H1 (cell line): ENCODE data around the gene ATP8B3. TPM values are rescaled to one million over a fixed set of nuclear protein-coding genes. Genes with fewer than 3 reads are reported as not detected.
A peak's percentile ranks its signal among the peaks of the same experiment; 100 is the strongest.

Experiments
- CTCF ChIA-PET: fragments of 300-600 bp; sonication (Branson Sonifier 250); formaldehyde crosslinking; loops from one replicate; lab custom pipeline; 2021; ENCODE audit not compliant: partially characterized antibody; lab: Charles Lee
- POLR2A ChIA-PET: fragments of 300-600 bp; sonication (Branson Sonifier 250); formaldehyde crosslinking; loops from one replicate; lab custom pipeline; 2021; ENCODE audit warnings: inconsistent platforms; ENCODE audit not compliant: partially characterized antibody; lab: Charles Lee
- DNase-seq, 2 experiments: peaks; one replicate each; pipeline versions ENCODE4 v3.0.0 to v3.0.0-alpha.2; 2010 to 2022; ENCODE audit warnings: low spot score in 2 of 2, low read depth in 1 of 2, mixed read lengths in 1 of 2
- FAIRE-seq: peaks from 2 replicates; lab custom pipeline; 2011; peaks lifted over from hg19 to GRCh38; lab: Jason Lieb, UNC
- H2AFZ ChIP-seq: 2 replicates; pipeline ENCODE4 v1.8.1; 2012; ENCODE audit warnings: low read length, inconsistent platforms
- H2AK5ac ChIP-seq: 2 replicates; pipeline ENCODE4 v1.6.1; 2013; ENCODE audit warnings: low read depth, low read length
- H2BK120ac ChIP-seq: replicated peaks from 2 replicates; pipeline ENCODE3; 2013; ENCODE audit warnings: low read depth, low read length, inconsistent platforms
- H2BK12ac ChIP-seq: 2 replicates; pipeline ENCODE4 v1.6.1; 2013; ENCODE audit warnings: low read depth, low read length
- H2BK15ac ChIP-seq: 2 replicates; pipeline ENCODE4 v1.6.1; 2013; ENCODE audit warnings: low read length
- H2BK20ac ChIP-seq: 2 replicates; pipeline ENCODE4 v1.6.1; 2013; ENCODE audit warnings: low read length
- H2BK5ac ChIP-seq: 2 replicates; pipeline ENCODE4 v1.6.1; 2013; ENCODE audit warnings: low read depth, low read length
- H3K14ac ChIP-seq: 2 replicates; pipeline ENCODE4 v1.6.1; 2013; ENCODE audit warnings: inconsistent platforms; ENCODE audit not compliant: insufficient read length
- H3K18ac ChIP-seq: 2 replicates; pipeline ENCODE4 v1.6.1; 2013; ENCODE audit warnings: low read length; ENCODE audit errors: extremely low read depth
- H3K23ac ChIP-seq: 2 replicates; pipeline ENCODE4 v1.6.1; 2013; ENCODE audit warnings: inconsistent platforms; ENCODE audit not compliant: insufficient read length
- H3K23me2 ChIP-seq: 2 replicates; pipeline ENCODE4 v1.6.1; 2013; ENCODE audit warnings: low read depth, low read length
- H3K27ac ChIP-seq: 2 replicates; pipeline ENCODE4 v1.6.1; 2011; ENCODE audit warnings: low read depth, low read length, inconsistent platforms
- H3K27me3 ChIP-seq, 4 experiments: replicated peaks in 1 of 4; 1 replicate in 1 of 4; 2 replicates in 3 of 4; pipeline versions ENCODE4 v1.6.1 to v1.8.1; 2011 to 2013; ENCODE audit warnings: low read length in 3 of 4, mild to moderate bottlenecking in 3 of 4, inconsistent platforms in 2 of 4, mixed read lengths in 2 of 4, moderate library complexity in 1 of 4; ENCODE audit not compliant: control insufficient read depth in 3 of 4, insufficient read depth in 3 of 4; ENCODE audit errors: extremely low read depth in 1 of 4
- H3K36me3 ChIP-seq, 4 experiments: 2 replicates each; pipeline versions ENCODE4 v1.6.1 to v1.8.1; 2011 to 2013; ENCODE audit warnings: mild to moderate bottlenecking in 4 of 4, low read length in 3 of 4, moderate library complexity in 2 of 4, control low read depth in 1 of 4, inconsistent platforms in 1 of 4; ENCODE audit not compliant: insufficient read depth in 4 of 4, control insufficient read depth in 2 of 4
- H3K4ac ChIP-seq: replicated peaks from 2 replicates; pipeline ENCODE3; 2013; ENCODE audit warnings: low read length, low read depth, mixed read lengths, inconsistent platforms; ENCODE audit not compliant: insufficient read length
- H3K4me1 ChIP-seq, 4 experiments: replicated peaks in 1 of 4; 1 replicate in 1 of 4; 2 replicates in 3 of 4; pipeline versions ENCODE4 v1.6.1 to v1.8.1; 2011 to 2013; ENCODE audit warnings: low read length in 3 of 4, inconsistent platforms in 2 of 4, mixed read lengths in 1 of 4; ENCODE audit not compliant: insufficient read depth in 4 of 4, control insufficient read depth in 3 of 4
- H3K4me2 ChIP-seq, 2 experiments: 2 replicates each; pipeline versions ENCODE4 v1.6.1 to v1.8.1; 2011 to 2013; ENCODE audit warnings: low read depth in 2 of 2, low read length in 2 of 2, control low read depth in 1 of 2, inconsistent platforms in 1 of 2, mild to moderate bottlenecking in 1 of 2; ENCODE audit not compliant: insufficient read depth in 1 of 2
- H3K4me3 ChIP-seq, 4 experiments: fragments of 200-600, 300-600 bp in 1 of 4; sonication (generic), shearing (Covaris generic), sonication (Bioruptor Twin) in 1 of 4; 2 replicates each; pipeline versions ENCODE4 v1.5.1 to v1.8.1; 2011 to 2016; ENCODE audit warnings: low read length in 4 of 4, low read depth in 3 of 4, control low read depth in 2 of 4, inconsistent platforms in 2 of 4, mild to moderate bottlenecking in 2 of 4, mixed read lengths in 1 of 4, moderate library complexity in 1 of 4; ENCODE audit not compliant: insufficient read depth in 2 of 4; ENCODE audit errors: extremely low read depth in 1 of 4
- H3K56ac ChIP-seq: replicated peaks from 2 replicates; pipeline ENCODE3; 2013; ENCODE audit warnings: low read depth, mild to moderate bottlenecking, mixed read lengths, low read length, inconsistent platforms; ENCODE audit not compliant: insufficient read length
- H3K79me1 ChIP-seq: 2 replicates; pipeline ENCODE4 v1.6.1; 2013; ENCODE audit warnings: low read depth, low read length, control low read depth
- H3K79me2 ChIP-seq, 2 experiments: 2 replicates each; pipeline versions ENCODE4 v1.6.1 to v1.8.1; 2012 to 2013; ENCODE audit warnings: low read length in 2 of 2, mild to moderate bottlenecking in 2 of 2, inconsistent platforms in 1 of 2; ENCODE audit not compliant: insufficient read depth in 2 of 2, control insufficient read depth in 1 of 2
- H3K9ac ChIP-seq, 4 experiments: replicated peaks in 1 of 4; 1 replicate in 1 of 4; 2 replicates in 3 of 4; pipeline versions ENCODE4 v1.6.1 to v1.8.1; 2011 to 2013; ENCODE audit warnings: low read depth in 3 of 4, low read length in 3 of 4, control low read depth in 2 of 4, mild to moderate bottlenecking in 2 of 4, moderate library complexity in 2 of 4, inconsistent platforms in 1 of 4; ENCODE audit errors: extremely low read depth in 1 of 4
- H3K9me3 ChIP-seq, 2 experiments: 2 replicates each; pipeline versions ENCODE4 v1.6.1 to v1.8.1; 2012 to 2013; ENCODE audit warnings: mild to moderate bottlenecking in 2 of 2, moderate library complexity in 2 of 2, control low read depth in 1 of 2, inconsistent platforms in 1 of 2, low read depth in 1 of 2, low read length in 1 of 2, mixed read lengths in 1 of 2; ENCODE audit not compliant: insufficient read depth in 2 of 2
- H4K20me1 ChIP-seq, 2 experiments: replicated peaks in 1 of 2; 2 replicates each; pipeline versions ENCODE3 to v1.8.1; 2011 to 2013; ENCODE audit warnings: inconsistent platforms in 2 of 2, low read length in 2 of 2, mild to moderate bottlenecking in 1 of 2; ENCODE audit not compliant: insufficient read depth in 2 of 2, control insufficient read depth in 1 of 2
- H4K5ac ChIP-seq: 2 replicates; pipeline ENCODE4 v1.6.1; 2013; ENCODE audit warnings: low read length, low read depth, mixed read lengths, inconsistent platforms; ENCODE audit not compliant: insufficient read length
- H4K8ac ChIP-seq: 2 replicates; pipeline ENCODE4 v1.8.0; 2013; ENCODE audit warnings: mild to moderate bottlenecking, moderate library complexity, low read length, inconsistent platforms; ENCODE audit not compliant: insufficient read depth; ENCODE audit errors: extremely low read depth
- H4K91ac ChIP-seq: replicated peaks from 2 replicates; pipeline ENCODE3; 2013; ENCODE audit warnings: low read length, mixed read lengths, inconsistent platforms; ENCODE audit not compliant: insufficient read length
- RAD21 ChIP-seq, 2 experiments: IDR thresholded peaks in 1 of 2; conservative IDR thresholded peaks in 1 of 2; 2 replicates each; pipeline ENCODE4 v1.6.1; 2011; ENCODE audit warnings: low read depth in 2 of 2, low read length in 2 of 2, improper control_type of control experiment in 1 of 2, inconsistent platforms in 1 of 2, mild to moderate bottlenecking in 1 of 2, moderate library complexity in 1 of 2
- SUZ12 ChIP-seq: fragments of 200-600 bp; sonication (generic); IDR thresholded peaks from 2 replicates; pipeline ENCODE4 v1.6.1; 2012; ENCODE audit warnings: mild to moderate bottlenecking, inconsistent platforms, low read length, moderate library complexity, mixed read lengths
- WGBS, 2 experiments: shearing (Covaris generic) in 1 of 2; methylation state at CpG; one replicate each; pipeline versions ENCODE4 v1.1.6 to v1.1.7; 2013 to 2015; ENCODE audit warnings: low lambda C conversion rate in 2 of 2, mixed read lengths in 2 of 2, inconsistent platforms in 1 of 2, low coverage in 1 of 2, missing lambda C conversion rate in 1 of 2; ENCODE audit not compliant: insufficient replicate concordance in 2 of 2, insufficient coverage in 1 of 2, insufficient read length in 1 of 2; ENCODE audit errors: extremely low coverage in 1 of 2, missing lambda C conversion rate in 1 of 2; 5-methylcytosine and 5-hydroxymethylcytosine counted together
- polyA plus RNA-seq, 7 experiments: library from polyadenylated mRNA; depleted of rRNA in 3 of 7; stranded (reverse) in 5 of 7; unstranded in 2 of 7; fragments of >200 nt in 5 of 7; fragments of 200-250 nt in 2 of 7; gene quantifications; 1 replicate in 5 of 7; 2 replicates in 1 of 7; 4 replicates in 1 of 7; pipeline versions ENCODE4 v1.2.1 to v1.2.3, GENCODE V29; 2011 to 2013; ENCODE audit warnings: missing spikeins in 2 of 7, mixed read lengths in 2 of 7
- total RNA-seq: library from RNA; stranded (reverse); fragmentation: NEBNext Ultra II Directional; extraction: Animal tissue kit (Norgen Biotek cat#: 25700); gene quantifications from 2 replicates; pipeline ENCODE4 v1.2.1, GENCODE V29; 2021

ATP8B3 gene
- total and polyA plus RNA-seq, 2 of the 8 experiments (the other 6 are each of a cell fraction or from before 2014, with no cell fraction given): 4.1 to 9.3 TPM

DNA sequence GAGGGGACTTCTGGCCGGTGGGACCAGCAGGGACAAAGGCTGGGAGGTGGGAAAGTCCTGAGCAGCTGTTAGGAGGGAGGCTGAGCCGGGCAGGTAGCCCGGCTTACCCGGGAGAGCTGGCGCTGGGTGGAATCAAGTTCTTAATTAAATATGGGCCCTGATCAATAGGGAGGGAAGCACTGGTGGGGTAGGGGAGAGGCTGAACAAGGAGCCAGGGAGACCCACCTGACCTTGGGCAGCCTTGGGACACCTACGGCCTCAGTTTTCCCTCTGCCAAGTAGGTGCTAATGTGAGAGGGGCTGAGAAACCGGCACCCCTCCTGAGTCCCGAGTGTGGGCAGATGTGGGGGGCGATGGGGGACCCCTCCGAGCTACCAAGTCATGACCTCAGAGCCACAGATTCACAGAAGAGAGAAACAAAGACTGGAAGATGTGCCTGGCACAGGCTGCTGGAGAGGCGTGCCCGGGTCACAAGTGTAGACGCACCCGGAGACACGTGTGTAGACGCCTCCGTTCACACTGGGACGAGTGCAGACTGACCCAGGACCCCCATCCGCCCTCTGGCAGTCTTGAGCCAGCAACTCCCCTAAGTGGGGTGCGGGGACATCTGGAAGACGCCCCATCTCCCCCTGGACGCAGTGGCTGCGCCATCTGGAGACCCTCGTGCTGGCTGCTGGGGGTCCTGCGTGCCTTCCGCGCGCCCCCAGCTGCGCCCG is 50.4 kb downstream of the ATP8B3 start:
- H2BK20ac ChIP-seq: no peak overlapping the region
- no peak overlapping the region for H4K8ac ChIP-seq
- H2BK15ac ChIP-seq: no peak overlapping the region
- no peak overlapping the region for H3K4me3 ChIP-seq
- no peak overlapping the region for H3K4ac ChIP-seq
- no peak overlapping the region for H2AFZ ChIP-seq
- H2BK12ac ChIP-seq: 0 out of 2 replicates have a peak overlapping the region, but pooled peaks have one; percentile 27
- H3K36me3 ChIP-seq: peaks cover 0 to 9% (median 0%) of the 10 kb centered on the region in 4 experiments; a peak in 1 of 8 replicates
- TF ChIP-seq SUZ12: peak; percentile 94
- TF ChIP-seq RAD21 (IDR thresholded peaks at IDR 0.05 in 1 of 2, conservative IDR thresholded peaks at IDR 0.05 in 1 of 2; ENCODE audit: low read depth in 2 of 2, low read length in 2 of 2): no peak
- TF ChIP-seq, all 59 proteins: peak for 1
- Histone ChIP-seq H3K79me1 (no peaks in the 10 kb centered on the region), H3K18ac (no peak overlapping the region; the same call in 1 of the 2 replicates), H3K9me3 (peaks cover 0 to 3% of the 10 kb centered on the region in 2 experiments; a peak in 2 of 4 replicates), H4K5ac (no peak overlapping the region), H3K79me2 (no peaks in the 10 kb centered on the region), H3K23ac (no peak overlapping the region), H3K23me2 (peaks cover 3% of the 10 kb centered on the region; the same call in 1 of the 2 replicates), H3K56ac (no peak overlapping the region), H2BK120ac (no peak overlapping the region), H3K14ac (no peak overlapping the region), H2BK5ac (peak overlapping the region; percentile 16; the same call in 1 of the 2 replicates), H3K27ac (no peak overlapping the region), H4K20me1 (peaks cover 10 to 40% of the 10 kb centered on the region in 2 experiments), H4K91ac (no peak overlapping the region), H3K9ac (no peak overlapping the region), H3K4me2 (no peak overlapping the region), H2AK5ac (peak overlapping the region; percentile 25; the same call in 1 of the 2 replicates), H3K27me3 (peaks cover 97 to 100% (median 100%) of the 10 kb centered on the region in 4 experiments), H3K4me1 (peaks cover 0 to 21% (median 11%) of the 10 kb centered on the region in 4 experiments; a peak in 6 of 7 replicates)
- FAIRE-seq (no peak), DNase-seq (peak in 1 of 2 experiments; percentile 59)
- 14% methylated on average over 29 of the region's 30 CpGs; no CpG with 5 or more reads in 1 of the 2 experiments for WGBS, 2 experiments
- CTCF ChIA-PET: interaction anchor here (0.6 to 3.7 kb wide), 8 partner anchors 8 to 791 kb away, joined by 3 to 22 read pairs (median 4); no protein-coding TSS in a partner anchor
- POLR2A ChIA-PET: interaction anchor here (0.6 to 3.4 kb wide), 7 partner anchors 9 to 260 kb away, joined by 3 to 21 read pairs (median 3); no protein-coding TSS in a partner anchor
